WTC11 (cell line): Measurements from ENCODE around the gene DHX38.

Experiments used
- AR ChIP-seq: fragments of 250-450 bp; sonication (Bioruptor Pico); IDR thresholded peaks from 2 replicates; pipeline ENCODE4 v1.9.0; 2021; ENCODE audit warnings: mild to moderate bottlenecking
- ATF2 ChIP-seq: sonication (generic); formaldehyde crosslinking; IDR thresholded peaks from 2 replicates; pipeline ENCODE4 v1.8.1; 2022; ENCODE audit warnings: low read depth, missing genetic modification reagents, borderline replicate concordance
- CREB1 ChIP-seq: sonication (generic); formaldehyde crosslinking; IDR thresholded peaks from 2 replicates; pipeline ENCODE4 v1.8.0; 2023; ENCODE audit warnings: mild to moderate bottlenecking, missing genetic modification reagents
- CTCF ChIP-seq: fragments of 200-600 bp; IDR thresholded peaks from 2 replicates; pipeline ENCODE4 v1.8.0; 2022; ENCODE audit warnings: antibody characterized with exemption
- ELF4 ChIP-seq: sonication (generic); formaldehyde crosslinking; IDR thresholded peaks from 2 replicates; pipeline ENCODE4 v1.8.1; 2022; ENCODE audit warnings: low read depth, mild to moderate bottlenecking, moderate library complexity, missing genetic modification reagents
- IRF1 ChIP-seq: sonication (generic); formaldehyde crosslinking; IDR thresholded peaks from 2 replicates; pipeline ENCODE4 v1.8.0; 2023; ENCODE audit warnings: missing genetic modification reagents
- IRF2 ChIP-seq: sonication (generic); formaldehyde crosslinking; IDR thresholded peaks from 2 replicates; pipeline ENCODE4 v1.8.0; 2022; ENCODE audit warnings: low read depth, missing genetic modification reagents, borderline replicate concordance
- MYBL2 ChIP-seq: sonication (generic); formaldehyde crosslinking; IDR thresholded peaks from 2 replicates; pipeline ENCODE4 v1.8.1; 2023; ENCODE audit warnings: mild to moderate bottlenecking, moderate library complexity, missing genetic modification reagents
- NR2C2 ChIP-seq: sonication (generic); formaldehyde crosslinking; IDR thresholded peaks from 2 replicates; pipeline ENCODE4 v1.8.0; 2022; ENCODE audit warnings: mild to moderate bottlenecking, missing genetic modification reagents
- ZNF232 ChIP-seq: sonication (generic); formaldehyde crosslinking; IDR thresholded peaks from 2 replicates; pipeline ENCODE4 v1.8.0; 2022; ENCODE audit warnings: mild to moderate bottlenecking, missing genetic modification reagents
- TF ChIP-seq, protein P1 (sequence below): sonication (generic); formaldehyde crosslinking; IDR thresholded peaks from 2 replicates; pipeline ENCODE4 v1.8.0; 2022; ENCODE audit warnings: mild to moderate bottlenecking, missing genetic modification reagents
- TF ChIP-seq, protein P2 (sequence below): sonication (generic); formaldehyde crosslinking; conservative IDR thresholded peaks from 2 replicates; pipeline ENCODE4 v1.8.1; 2022; ENCODE audit warnings: mild to moderate bottlenecking, missing genetic modification reagents

- TF ChIP-seq CTCF = no peak
- no peak for TF ChIP-seq IRF2 (CRISPR knock-in tag)
- TF ChIP-seq, protein P1, sequence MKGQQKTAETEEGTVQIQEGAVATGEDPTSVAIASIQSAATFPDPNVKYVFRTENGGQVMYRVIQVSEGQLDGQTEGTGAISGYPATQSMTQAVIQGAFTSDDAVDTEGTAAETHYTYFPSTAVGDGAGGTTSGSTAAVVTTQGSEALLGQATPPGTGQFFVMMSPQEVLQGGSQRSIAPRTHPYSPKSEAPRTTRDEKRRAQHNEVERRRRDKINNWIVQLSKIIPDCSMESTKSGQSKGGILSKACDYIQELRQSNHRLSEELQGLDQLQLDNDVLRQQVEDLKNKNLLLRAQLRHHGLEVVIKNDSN = no peak
- no peak for TF ChIP-seq IRF1 (CRISPR knock-in tag)
- no peak for TF ChIP-seq NR2C2 (CRISPR knock-in tag)
- TF ChIP-seq ATF2 (CRISPR knock-in tag) = no peak
- TF ChIP-seq, protein P2, sequence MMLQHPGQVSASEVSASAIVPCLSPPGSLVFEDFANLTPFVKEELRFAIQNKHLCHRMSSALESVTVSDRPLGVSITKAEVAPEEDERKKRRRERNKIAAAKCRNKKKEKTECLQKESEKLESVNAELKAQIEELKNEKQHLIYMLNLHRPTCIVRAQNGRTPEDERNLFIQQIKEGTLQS = no peak
- no peak for TF ChIP-seq CREB1 (CRISPR knock-in tag)
- TF ChIP-seq ZNF232 (CRISPR knock-in tag) = no peak
- TF ChIP-seq ELF4 = no peak
- no peak for TF ChIP-seq MYBL2 (CRISPR knock-in tag)
- TF ChIP-seq AR = no peak
These were observed 46.3 kb downstream of the DHX38 start for GRCh38 chr16:72139908-72140307.
